ENCODE results near the gene LRRC27. TPM values are rescaled to one million over a fixed set of nuclear protein-coding genes. Genes with fewer than 3 reads are reported as not detected.

LRRC27 gene
- polyA plus RNA-seq, 3 donors: 3.6 to 12.8 (median 3.6) TPM

DNA sequence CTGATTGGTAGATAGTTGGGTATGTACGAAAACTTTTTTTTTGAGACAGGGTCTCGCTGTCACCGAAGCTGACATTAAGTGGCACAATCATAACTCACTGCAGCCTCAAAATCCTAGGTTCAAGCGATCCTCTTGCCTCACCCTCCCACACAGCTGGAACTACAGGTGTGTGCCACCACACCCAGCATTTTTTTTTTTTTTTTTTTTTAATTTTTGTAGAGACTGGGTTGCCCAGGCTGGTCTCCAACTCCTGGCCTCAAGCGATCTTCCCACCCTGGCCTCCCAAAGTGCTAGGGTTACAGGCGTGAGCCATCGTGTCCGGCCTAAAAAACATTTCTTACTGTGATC lies 1.5 kb upstream of the LRRC27 start:
- WGBS (ENCODE audit: insufficient coverage): 66% methylated on average over 2 of the region's 8 CpGs
- H3K79me2 ChIP-seq (ENCODE audit: insufficient read depth, low read length): peaks cover 74% of the 10 kb centered on the region

DNA sequence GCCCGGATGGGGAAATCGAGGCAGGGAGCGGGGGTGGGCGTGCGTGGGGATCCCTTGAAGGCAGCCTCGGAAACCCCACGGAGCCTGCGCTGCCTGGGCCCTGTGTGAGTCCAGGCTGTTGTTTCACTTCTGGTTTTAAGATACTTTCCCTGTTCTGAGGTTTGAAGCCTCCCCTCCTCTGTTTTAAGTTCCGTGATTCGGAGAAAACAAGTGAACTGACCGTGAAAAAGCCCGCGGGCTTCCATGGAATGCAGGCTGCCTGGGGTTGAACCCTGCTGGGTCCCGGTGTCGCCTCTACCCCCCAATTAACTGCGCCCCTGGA lies 401 bp downstream of the LRRC27 start:
- Histone ChIP-seq H4K20me1 (ENCODE audit: insufficient read depth, low read length) (peaks cover 27% of the 10 kb centered on the region), H3K79me2 (ENCODE audit: insufficient read depth, low read length) (peaks cover 55% of the 10 kb centered on the region), H2AFZ (ENCODE audit: insufficient read depth, low read depth, low read length, poor library complexity, severe bottlenecking) (peak overlapping the region; percentile 85), H3K9ac (ENCODE audit: insufficient read depth, low read length, poor library complexity, severe bottlenecking) (peak overlapping the region; percentile 74), H3K27me3 (ENCODE audit: control insufficient read depth in 2 of 2, insufficient read depth in 2 of 2, low read length in 2 of 2) (no peaks in the 10 kb centered on the region), H3K9me3 (replicated peaks in 1 of 2; ENCODE audit: control insufficient read depth in 1 of 2, insufficient read depth in 1 of 2, low read length in 2 of 2) (no peaks in the 10 kb centered on the region), H3K4me2 (replicated peaks; ENCODE audit: extremely low read depth, low read length, poor library complexity, severe bottlenecking) (peak overlapping the region; percentile 92), H3K4me3 (replicated peaks in 1 of 3; ENCODE audit: low read depth in 2 of 3, low read length in 3 of 3) (peak overlapping the region; percentile 95 to 96 (median 95)), H3K27ac (ENCODE audit: low read depth in 1 of 2, low read length in 2 of 2) (peak overlapping the region; percentile 86), H3K4me1 (ENCODE audit: control insufficient read depth in 1 of 2, insufficient read depth in 2 of 2, low read length in 2 of 2) (peaks cover 73 to 80% of the 10 kb centered on the region in 2 donors), H3K36me3 (replicated peaks in 1 of 2; ENCODE audit: control insufficient read depth in 1 of 2, insufficient read depth in 2 of 2, low read length in 2 of 2) (peaks cover 2 to 7% of the 10 kb centered on the region in 2 donors)
- Mint-ChIP-seq H3K36me3 (peaks cover 15 to 21% of the 10 kb centered on the region in 2 donors), H3K9me3 (no peaks in the 10 kb centered on the region), H3K4me1 (peaks cover 82% of the 10 kb centered on the region), H3K27ac (peak overlapping the region; percentile 87 to 96 (median 94)), H3K27me3 (ENCODE audit: low read depth in 3 of 3) (peaks cover 0 to 2% (median 0%) of the 10 kb centered on the region in 3 donors), H3K4me3 (peak overlapping the region; percentile 86 to 92)
- WGBS (ENCODE audit: insufficient coverage): 2% methylated on average over 11 of the region's 16 CpGs
- intact Hi-C loops (cut with micrococcal nuclease): loop anchor here (5.0 to 10.0 kb wide), 2 partner anchors 202 to 430 kb away; partner anchors contain the start of genes INPP5A (in 1 of the 2) and PPP2R2D (in 1 of the 2)
- peak; percentile 58 to 82 (median 63) for DNase-seq
- TF ChIP-seq, protein P1, sequence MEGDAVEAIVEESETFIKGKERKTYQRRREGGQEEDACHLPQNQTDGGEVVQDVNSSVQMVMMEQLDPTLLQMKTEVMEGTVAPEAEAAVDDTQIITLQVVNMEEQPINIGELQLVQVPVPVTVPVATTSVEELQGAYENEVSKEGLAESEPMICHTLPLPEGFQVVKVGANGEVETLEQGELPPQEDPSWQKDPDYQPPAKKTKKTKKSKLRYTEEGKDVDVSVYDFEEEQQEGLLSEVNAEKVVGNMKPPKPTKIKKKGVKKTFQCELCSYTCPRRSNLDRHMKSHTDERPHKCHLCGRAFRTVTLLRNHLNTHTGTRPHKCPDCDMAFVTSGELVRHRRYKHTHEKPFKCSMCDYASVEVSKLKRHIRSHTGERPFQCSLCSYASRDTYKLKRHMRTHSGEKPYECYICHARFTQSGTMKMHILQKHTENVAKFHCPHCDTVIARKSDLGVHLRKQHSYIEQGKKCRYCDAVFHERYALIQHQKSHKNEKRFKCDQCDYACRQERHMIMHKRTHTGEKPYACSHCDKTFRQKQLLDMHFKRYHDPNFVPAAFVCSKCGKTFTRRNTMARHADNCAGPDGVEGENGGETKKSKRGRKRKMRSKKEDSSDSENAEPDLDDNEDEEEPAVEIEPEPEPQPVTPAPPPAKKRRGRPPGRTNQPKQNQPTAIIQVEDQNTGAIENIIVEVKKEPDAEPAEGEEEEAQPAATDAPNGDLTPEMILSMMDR (IDR thresholded peaks at IDR 0.05): no peak

More for the DNA sequence above, 1.5 kb upstream of the LRRC27 start:
- Histone ChIP-seq H3K9me3 (replicated peaks in 1 of 2; ENCODE audit: control insufficient read depth in 1 of 2, insufficient read depth in 1 of 2, low read length in 2 of 2) (no peaks in the 10 kb centered on the region), H3K4me2 (replicated peaks; ENCODE audit: extremely low read depth, low read length, poor library complexity, severe bottlenecking) (peak overlapping the region; percentile 92), H3K4me1 (ENCODE audit: control insufficient read depth in 1 of 2, insufficient read depth in 2 of 2, low read length in 2 of 2) (peaks cover 60 to 64% of the 10 kb centered on the region in 2 donors), H3K9ac (ENCODE audit: insufficient read depth, low read length, poor library complexity, severe bottlenecking) (peak overlapping the region; percentile 74), H3K27ac (ENCODE audit: low read depth in 1 of 2, low read length in 2 of 2) (peak overlapping the region; percentile 81 to 88), H4K20me1 (ENCODE audit: insufficient read depth, low read length) (peaks cover 46% of the 10 kb centered on the region), H2AFZ (ENCODE audit: insufficient read depth, low read depth, low read length, poor library complexity, severe bottlenecking) (peak overlapping the region; percentile 63), H3K27me3 (ENCODE audit: control insufficient read depth in 2 of 2, insufficient read depth in 2 of 2, low read length in 2 of 2) (no peaks in the 10 kb centered on the region), H3K36me3 (replicated peaks in 1 of 2; ENCODE audit: control insufficient read depth in 1 of 2, insufficient read depth in 2 of 2, low read length in 2 of 2) (peaks cover 2 to 7% of the 10 kb centered on the region in 2 donors), H3K4me3 (replicated peaks in 1 of 3; ENCODE audit: low read depth in 2 of 3, low read length in 3 of 3) (peak overlapping the region; percentile 68 to 97 (median 96))
- intact Hi-C loops (cut with micrococcal nuclease): loop anchor here (2.0 to 10.0 kb wide), 3 partner anchors 22 to 428 kb away; partner anchors contain the start of genes INPP5A (in 1 of the 2) and PPP2R2D (in 1 of the 2)
- Mint-ChIP-seq H3K9me3 (no peaks in the 10 kb centered on the region), H3K36me3 (peaks cover 32 to 41% of the 10 kb centered on the region in 2 donors), H3K27ac (peak overlapping the region; percentile 87 to 95 (median 94)), H3K4me3 (peak overlapping the region; percentile 86 to 96), H3K4me1 (peaks cover 70% of the 10 kb centered on the region), H3K27me3 (ENCODE audit: low read depth in 3 of 3) (peaks cover 0 to 2% (median 0%) of the 10 kb centered on the region in 3 donors)
- DNase-seq: no peak
- TF ChIP-seq, protein P1 (IDR thresholded peaks at IDR 0.05): no peak
